IMR-90 (cell line): Measurements from ENCODE around the gene CISTR. TPM values are rescaled to one million over a fixed set of nuclear protein-coding genes. Genes with fewer than 3 reads are reported as not detected.

Experiments used
- ATAC-seq: fragments of 200-7000 bp; cut with Tn5 transposase; 2 replicates; pipeline ENCODE4 v1.9.1; 2020; ENCODE audit warnings: low read depth, mild to moderate bottlenecking, moderate library complexity
- BruUV-seq: library from RNA; stranded (reverse); fragments of 400-500 nt; replicated peaks from 2 replicates; lab custom pipeline; 2021; lab: Mats Ljungman, UMichigan
- CTCF ChIA-PET: fragments of 300-600 bp; formaldehyde crosslinking; extraction: SDS; loops from one replicate; lab custom pipeline; 2021; ENCODE audit warnings: antibody characterized with exemption; lab: Yijun Ruan, JAX
- POLR2A ChIA-PET: fragments of 300-600 bp; sonication (Branson Sonifier 250); formaldehyde crosslinking; loops from one replicate; lab custom pipeline; 2022; ENCODE audit warnings: antibody characterized with exemption; ENCODE audit not compliant: unreplicated experiment; lab: Charles Lee
- DNase-seq: peaks from one replicate; pipeline ENCODE4 v3.0.0; 2013
- H2AFZ ChIP-seq: replicated peaks from 2 replicates; pipeline ENCODE3; 2013; ENCODE audit warnings: low read length, mild to moderate bottlenecking; ENCODE audit not compliant: poor library complexity
- H2AK5ac ChIP-seq: 2 replicates; pipeline ENCODE4 v1.6.1; 2013; ENCODE audit warnings: low read depth, low read length, inconsistent platforms
- H2AK9ac ChIP-seq: replicated peaks from 2 replicates; pipeline ENCODE3; 2013; ENCODE audit warnings: mild to moderate bottlenecking, low read depth, low read length, moderate library complexity; ENCODE audit not compliant: poor library complexity
- H2BK120ac ChIP-seq: 2 replicates; pipeline ENCODE4 v1.6.1; 2013; ENCODE audit warnings: low read depth, low read length, inconsistent platforms
- H2BK15ac ChIP-seq: 3 replicates; pipeline ENCODE4 v1.6.1; 2013; ENCODE audit warnings: low read depth, low read length, inconsistent platforms
- H2BK20ac ChIP-seq: 2 replicates; pipeline ENCODE4 v1.6.1; 2013; ENCODE audit warnings: low read depth, mild to moderate bottlenecking, inconsistent platforms, low read length, moderate library complexity
- H2BK5ac ChIP-seq: 2 replicates; pipeline ENCODE4 v1.6.1; 2013; ENCODE audit warnings: mild to moderate bottlenecking, low read depth, low read length, inconsistent platforms; ENCODE audit not compliant: poor library complexity, severe bottlenecking
- H3K14ac ChIP-seq: replicated peaks from 2 replicates; pipeline ENCODE4 v1.6.1; 2013; ENCODE audit warnings: low read depth, low read length, inconsistent platforms
- H3K18ac ChIP-seq: 2 replicates; pipeline ENCODE4 v1.6.1; 2013; ENCODE audit warnings: low read depth, low read length, control low read depth
- H3K23ac ChIP-seq: 2 replicates; pipeline ENCODE4 v1.6.1; 2013; ENCODE audit warnings: low read depth, low read length, inconsistent platforms
- H3K27ac ChIP-seq: 2 replicates; pipeline ENCODE4 v1.5.1; 2013; ENCODE audit warnings: mild to moderate bottlenecking, control low read depth, low read length; ENCODE audit not compliant: insufficient read depth
- H3K27me3 ChIP-seq: 2 replicates; pipeline ENCODE4 v1.6.1; 2013; ENCODE audit warnings: low read length; ENCODE audit not compliant: control insufficient read depth, insufficient read depth
- H3K36me3 ChIP-seq: 2 replicates; pipeline ENCODE4 v1.6.1; 2013; ENCODE audit warnings: low read length, mixed read lengths; ENCODE audit not compliant: control insufficient read depth, insufficient read depth
- H3K4ac ChIP-seq: 2 replicates; pipeline ENCODE4 v1.6.1; 2013; ENCODE audit warnings: low read depth, low read length, inconsistent platforms
- H3K4me1 ChIP-seq: 2 replicates; pipeline ENCODE4 v1.6.1; 2013; ENCODE audit warnings: low read length, mixed read lengths; ENCODE audit not compliant: control insufficient read depth, insufficient read depth
- H3K4me2 ChIP-seq: 2 replicates; pipeline ENCODE4 v1.6.1; 2013; ENCODE audit warnings: low read depth, mild to moderate bottlenecking, control low read depth, low read length, moderate library complexity
- H3K4me3 ChIP-seq: 2 replicates; pipeline ENCODE4 v1.5.1; 2013; ENCODE audit warnings: low read depth, mild to moderate bottlenecking, control low read depth, low read length, moderate library complexity; ENCODE audit not compliant: insufficient read depth
- H3K56ac ChIP-seq: 2 replicates; pipeline ENCODE4 v1.6.1; 2013; ENCODE audit warnings: low read length, inconsistent platforms; ENCODE audit not compliant: insufficient read depth; ENCODE audit errors: extremely low read depth
- H3K79me1 ChIP-seq, 2 experiments: 2 replicates each; pipeline ENCODE4 v1.6.1; 2013; ENCODE audit warnings: low read length in 2 of 2, inconsistent platforms in 1 of 2, low read depth in 1 of 2
- H3K9ac ChIP-seq: 2 replicates; pipeline ENCODE4 v1.6.1; 2013; ENCODE audit warnings: low read depth, low read length, control low read depth
- H3K9me1 ChIP-seq: 2 replicates; pipeline ENCODE4 v1.6.1; 2013; ENCODE audit warnings: low read length, inconsistent platforms; ENCODE audit not compliant: insufficient read depth
- H3K9me3 ChIP-seq: 2 replicates; pipeline ENCODE4 v1.6.1; 2013; ENCODE audit warnings: low read length; ENCODE audit not compliant: control insufficient read depth, insufficient read depth
- H4K20me1 ChIP-seq: 2 replicates; pipeline ENCODE4 v1.6.1; 2013; ENCODE audit warnings: low read length, inconsistent platforms; ENCODE audit not compliant: insufficient read depth
- H4K5ac ChIP-seq: 2 replicates; pipeline ENCODE4 v1.6.1; 2013; ENCODE audit warnings: mild to moderate bottlenecking, low read depth, low read length, control low read depth
- H4K8ac ChIP-seq, 2 experiments: 2 replicates each; pipeline ENCODE4 v1.6.1; 2013; ENCODE audit warnings: low read depth in 2 of 2, low read length in 2 of 2, control low read depth in 1 of 2, inconsistent platforms in 1 of 2
- H4K91ac ChIP-seq: 2 replicates; pipeline ENCODE4 v1.6.1; 2013; ENCODE audit warnings: low read depth, low read length, inconsistent platforms; ENCODE audit not compliant: insufficient read depth
- MAZ ChIP-seq: IDR thresholded peaks from 2 replicates; pipeline ENCODE4 v1.6.1; 2012; ENCODE audit warnings: low read depth, mild to moderate bottlenecking, low read length, improper control_type of control experiment, moderate library complexity, borderline replicate concordance
- NFE2L2 ChIP-seq: fragments of 150-350 bp; IDR thresholded peaks from 2 replicates; pipeline ENCODE4 v1.6.1; 2016; ENCODE audit warnings: low read depth, mild to moderate bottlenecking, low read length
- POLR2A ChIP-seq: IDR thresholded peaks from 2 replicates; pipeline ENCODE4 v1.6.1; 2012; ENCODE audit warnings: mild to moderate bottlenecking, low read depth, low read length
- USF2 ChIP-seq: fragments of 150-350 bp; IDR thresholded peaks from 2 replicates; pipeline ENCODE4 v1.6.1; 2017; ENCODE audit warnings: mild to moderate bottlenecking, antibody characterized with exemption, low read length, low read depth
- WGBS, 2 experiments: methylation state at CpG; one replicate each; pipeline versions ENCODE4 v1.1.5 to v1.1.7; 2013; ENCODE audit warnings: missing lambda C conversion rate in 2 of 2; ENCODE audit not compliant: insufficient read length in 1 of 2; ENCODE audit errors: extremely low coverage in 2 of 2; 5-methylcytosine and 5-hydroxymethylcytosine counted together
- dilution Hi-C: fragments of 300-500 bp; cut with HindIII; formaldehyde crosslinking; loops from one replicate; pipeline ENCODE4 v1.14.3; 2018; ENCODE audit warnings: low sequenced_read_pairs; ENCODE audit not compliant: unreplicated experiment
- in situ Hi-C: fragments of 300-500 bp; cut with MboI; formaldehyde crosslinking; loops from 3 replicates; pipeline ENCODE4 v1.14.3; 2019; ENCODE audit warnings: low sequenced_read_pairs, inconsistent platforms, mixed read lengths
- intact Hi-C: fragments of 100-400 bp; cut with micrococcal nuclease; formaldehyde crosslinking; loops from 2 replicates; pipeline ENCODE4 v1.10.0; 2022
- polyA plus RNA-seq, 3 experiments: library from polyadenylated mRNA; depleted of rRNA; stranded (reverse); fragments of >200 nt; gene quantifications; 2 replicates each; pipeline ENCODE4 v1.2.3, GENCODE V29; 2012; ENCODE audit warnings: low replicate concordance in 1 of 3
- total RNA-seq: library from RNA; depleted of rRNA; stranded (reverse); fragments of >200 nt; gene quantifications from 2 replicates; pipeline ENCODE4 v1.2.3, GENCODE V29; 2012

Gene CISTR
- total and polyA plus RNA-seq, 2 of the 4 experiments (the other 2 are of a cell fraction), result not detected

GRCh38 chr12:53726946-53727309 is 24.9 kb downstream of the CISTR start:
- Histone ChIP-seq H4K5ac (peak overlapping the region; percentile 22), H3K9ac (peak overlapping the region; percentile 73), H3K14ac (peak overlapping the region; percentile 76), H2BK5ac (peak overlapping the region; percentile 53), H2BK120ac (no peak overlapping the region), H3K9me3 (no peaks in the 10 kb centered on the region), H3K4me1 (peaks cover 17% of the 10 kb centered on the region), H2AFZ (peak overlapping the region; percentile 97), H3K23ac (peak overlapping the region; percentile 80), H4K91ac (no peak overlapping the region), H3K36me3 (peaks cover 21% of the 10 kb centered on the region), H3K79me1 (peaks cover 10 to 24% of the 10 kb centered on the region in 2 experiments), H3K9me1 (peaks cover 10% of the 10 kb centered on the region), H2AK9ac (peak overlapping the region; percentile 95), H4K8ac (peak overlapping the region in 1 of 2 experiments; percentile 79; a peak in 1 of 4 replicates), H3K56ac (no peak overlapping the region), H3K27ac (peak overlapping the region; percentile 43; the same call in 1 of the 2 replicates), H3K27me3 (peaks cover 1% of the 10 kb centered on the region; the same call in 1 of the 2 replicates), H2BK20ac (no peak overlapping the region), H3K4me2 (peak overlapping the region; percentile 95), H2BK15ac (no peak overlapping the region), H2AK5ac (peak overlapping the region; percentile 30; the same call in 1 of the 2 replicates), H3K4me3 (peak overlapping the region; percentile 66), H4K20me1 (peaks cover 3% of the 10 kb centered on the region; the same call in 1 of the 2 replicates), H3K4ac (peak overlapping the region; percentile 67), H3K18ac (no peak overlapping the region)
- peak; percentile 34 for DNase-seq
- CTCF ChIA-PET, result interaction anchor here (1.2 to 2.2 kb wide), 2 partner anchors 17 to 19 kb away, joined by 4 to 9 read pairs; no protein-coding TSS in a partner anchor
- WGBS, 2 experiments, result no CpG with 5 or more reads among the region's 15 CpGs
- no peak for ATAC-seq
- in situ Hi-C loops (no loop called here), intact Hi-C loops (loop anchor here (5.0 kb wide), 1 partner anchor 50 kb away; the partner anchor contains the start of gene ATP5MC2), dilution Hi-C loops (no loop called here)
- TF ChIP-seq MAZ, result no peak
- TF ChIP-seq NFE2L2, result no peak
- TF ChIP-seq POLR2A, result peak; percentile 47; the same call in 1 of the 2 replicates
- TF ChIP-seq USF2, result no peak
- no TSS peak for BruUV-seq
- POLR2A ChIA-PET, result no interaction called here
